Colonic mucosa (tissue), 4 donors: Measurements from ENCODE around the gene TPCN1. TPM values are rescaled to one million over a fixed set of nuclear protein-coding genes. Genes with fewer than 3 reads are reported as not detected.

ENCODE experiments used
- DNase-seq: peaks from one replicate; pipeline ENCODE4 v3.0.0-alpha.2; 2020
- H3K27ac ChIP-seq: fragments of 200-600 bp; one replicate; pipeline ENCODE4 v1.8.0; 2021
- H3K27me3 ChIP-seq: fragments of 200-600 bp; one replicate; pipeline ENCODE4 v1.8.0; 2021
- H3K36me3 ChIP-seq: fragments of 200-600 bp; one replicate; pipeline ENCODE4 v1.8.0; 2021
- H3K4me1 ChIP-seq: fragments of 200-600 bp; one replicate; pipeline ENCODE4 v1.8.0; 2021; ENCODE audit warnings: mild to moderate bottlenecking
- H3K4me3 ChIP-seq: fragments of 200-600 bp; one replicate; pipeline ENCODE4 v1.8.0; 2021
- H3K9ac ChIP-seq, 2 donors: one replicate each; pipeline ENCODE4 v1.7.0; 2013; ENCODE audit warnings: control low read depth in 2 of 2, low read depth in 2 of 2, low read length in 2 of 2
- H3K9me3 ChIP-seq: fragments of 200-600 bp; one replicate; pipeline ENCODE4 v1.8.0; 2021
- CTCF ChIP-seq: fragments of 200-600 bp; IDR thresholded peaks from one replicate; pipeline ENCODE4 v1.8.0; 2022; ENCODE audit warnings: antibody characterized with exemption, mild to moderate bottlenecking
- intact Hi-C: fragments of 100-400 bp; cut with DNase I; formaldehyde crosslinking; loops from one replicate; pipeline ENCODE4 v1.14.1; 2022
- total RNA-seq, 2 donors: library from RNA; stranded (reverse); fragmentation: NEBNext Ultra II Directional in 1 of 2; extraction: Animal tissue kit (Norgen Biotek cat#: 25700) in 1 of 2; gene quantifications; one replicate each; pipeline ENCODE4 v1.2.1, GENCODE V29; 2021
- donor health status: healthy.
- donor health status: DM: no; HTN: no; CAD: no.
- donor health status: DM: no; HTN: no; CAD: no.

Gene TPCN1
- total RNA-seq, 2 donors from 2014 or later, result 55.5 to 85.6 TPM

- DNase-seq, result no peak
- no peak overlapping the region for H3K4me3 ChIP-seq
- TF ChIP-seq CTCF, result no peak
- H3K4me1 ChIP-seq, result peaks cover 9% of the 10 kb centered on the region
- intact Hi-C loops, result loop anchor here (10.0 kb wide), 1 partner anchor 114 kb away; no protein-coding TSS in a partner anchor
- peaks cover 8% of the 10 kb centered on the region for H3K36me3 ChIP-seq
- no peak overlapping the region for H3K27ac ChIP-seq
- H3K27me3 ChIP-seq, result no peaks in the 10 kb centered on the region
- H3K9me3 ChIP-seq, result no peaks in the 10 kb centered on the region
- H3K9ac ChIP-seq, result no peak overlapping the region
These were observed 30.5 kb upstream of the TPCN1 start for GRCh38 chr12:113190761-113191160.

GRCh38 chr12:113191227-113191626 is 30.0 kb upstream of the TPCN1 start:
- Histone ChIP-seq H3K27ac (no peak overlapping the region), H3K36me3 (peaks cover 8% of the 10 kb centered on the region), H3K27me3 (no peaks in the 10 kb centered on the region), H3K4me3 (no peak overlapping the region), H3K9me3 (no peaks in the 10 kb centered on the region), H3K9ac (no peak overlapping the region), H3K4me1 (peaks cover 7% of the 10 kb centered on the region)
- no peak for DNase-seq
- no peak for TF ChIP-seq CTCF
- intact Hi-C loops, result loop anchor here (10.0 kb wide), 1 partner anchor 114 kb away; no protein-coding TSS in a partner anchor

- no peak overlapping the region for H3K27ac ChIP-seq
- H3K9me3 ChIP-seq, result no peaks in the 10 kb centered on the region
- no peaks in the 10 kb centered on the region for H3K4me1 ChIP-seq
- H3K9ac ChIP-seq, result no peak overlapping the region
- intact Hi-C loops, result loop anchor here (5.0 to 10.0 kb wide), 3 partner anchors 77 to 227 kb away; partner anchors contain the start of gene SDSL
- H3K27me3 ChIP-seq, result no peaks in the 10 kb centered on the region
- no peak for TF ChIP-seq CTCF
- DNase-seq, result no peak
- H3K36me3 ChIP-seq, result peaks cover 8% of the 10 kb centered on the region
- H3K4me3 ChIP-seq, result no peak overlapping the region
These were observed 26.3 kb upstream of the TPCN1 start for GRCh38 chr12:113194971-113195391.

- H3K27me3 ChIP-seq, result no peaks in the 10 kb centered on the region
- intact Hi-C loops, result loop anchor here (5.0 to 10.0 kb wide), 3 partner anchors 77 to 227 kb away; partner anchors contain the start of gene SDSL
- no peak overlapping the region for H3K4me3 ChIP-seq
- H3K9me3 ChIP-seq, result no peaks in the 10 kb centered on the region
- peaks cover 8% of the 10 kb centered on the region for H3K36me3 ChIP-seq
- TF ChIP-seq CTCF, result no peak
- no peak overlapping the region for H3K9ac ChIP-seq
- DNase-seq, result no peak
- H3K27ac ChIP-seq, result no peak overlapping the region
- H3K4me1 ChIP-seq, result no peaks in the 10 kb centered on the region
These were observed 25.7 kb upstream of the TPCN1 start for GRCh38 chr12:113195598-113195997.

GRCh38 chr12:113196582-113196981 is 24.7 kb upstream of the TPCN1 start:
- no peak overlapping the region for H3K9ac ChIP-seq
- no peak overlapping the region for H3K27ac ChIP-seq
- no peak for DNase-seq
- no peaks in the 10 kb centered on the region for H3K4me1 ChIP-seq
- TF ChIP-seq CTCF, result no peak
- H3K9me3 ChIP-seq, result no peaks in the 10 kb centered on the region
- intact Hi-C loops, result loop anchor here (5.0 to 10.0 kb wide), 3 partner anchors 76 to 226 kb away; partner anchors contain the start of gene SDSL
- H3K36me3 ChIP-seq, result peaks cover 4% of the 10 kb centered on the region
- H3K4me3 ChIP-seq, result no peak overlapping the region
- H3K27me3 ChIP-seq, result no peaks in the 10 kb centered on the region
